GM18861 (cell line): Measurements from ENCODE around the gene DLEC1.
"Not testable (repeated sequence)": the region's sequence is repeated elsewhere in the genome, so short reads cannot be mapped to it uniquely, and the experiment has no call there.

Source experiments
- ATAC-seq: cut with Tn5 transposase; IDR thresholded peaks from one replicate; pipeline ENCODE4 v1.9.1; 2021; ENCODE audit not compliant: unreplicated experiment

DLEC1 gene

GRCh38 chr3:38135621-38136277 is 96.7 kb downstream of the DLEC1 start:
- ATAC-seq: not testable (repeated sequence)

DNA sequence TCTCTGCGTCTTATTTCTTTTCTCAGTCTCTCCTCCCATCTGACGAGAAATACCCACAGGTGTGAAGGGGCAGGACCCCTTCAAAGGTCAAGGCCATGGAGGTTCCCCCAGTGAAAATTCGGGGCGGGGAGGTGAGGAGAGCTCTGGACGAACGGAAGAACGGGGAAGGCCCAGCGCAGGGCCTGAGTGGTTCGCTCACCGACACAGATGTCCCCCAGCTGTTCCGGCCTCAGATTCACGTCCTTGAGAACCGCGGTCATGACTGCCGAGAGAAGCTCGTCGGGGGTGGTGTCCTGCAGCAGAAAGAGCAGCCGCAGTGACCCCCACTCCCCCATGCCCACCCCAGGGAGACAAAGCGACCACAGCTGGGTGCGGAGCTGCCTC is 97.4 kb downstream of the DLEC1 start:
- ATAC-seq: no peak

GRCh38 chr3:38136777-38137614 is 98.0 kb downstream of the DLEC1 start, which contains the start of gene ACAA1:
Gene ACAA1, minus strand, starts transcription at chr3:38137127. Its CDS starts 92 bp downstream, at chr3:38137035.
- peak; percentile 83 for ATAC-seq

DNA sequence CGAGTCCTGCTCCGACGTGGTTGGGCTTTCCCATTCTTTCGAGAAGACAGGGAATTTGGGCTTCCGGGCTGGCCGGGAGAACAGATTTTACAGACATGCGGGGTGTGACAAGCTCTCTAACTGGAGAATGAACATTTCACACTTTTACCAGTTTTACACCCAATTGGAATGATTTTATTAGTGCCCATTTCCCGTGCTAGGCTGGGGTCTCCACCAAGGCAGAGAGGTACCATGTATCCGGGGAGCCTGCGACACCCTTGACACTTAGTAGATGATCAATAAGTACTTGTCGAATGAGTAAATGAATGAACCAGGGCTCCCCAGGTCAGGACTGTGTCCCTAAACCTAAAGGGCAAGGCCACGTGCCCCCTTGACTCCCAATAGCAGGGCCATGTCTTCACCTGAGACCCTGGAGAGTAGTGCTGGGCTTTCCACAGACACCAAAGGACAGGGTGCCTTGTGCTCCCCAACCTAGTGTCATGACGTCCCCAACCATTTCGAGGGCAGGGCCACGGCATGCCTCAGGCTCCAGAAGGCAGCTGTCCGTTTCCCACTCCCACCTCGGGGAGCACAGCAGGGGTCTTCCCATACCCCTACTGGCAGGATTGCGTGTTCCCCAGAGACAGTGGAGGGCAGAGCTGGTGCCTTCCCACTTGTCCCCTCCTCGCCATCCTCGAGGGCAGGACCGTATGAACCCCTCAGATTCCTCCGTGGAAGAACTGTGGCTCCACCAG is 98.8 kb downstream of the DLEC1 start:
- no peak for ATAC-seq

DNA sequence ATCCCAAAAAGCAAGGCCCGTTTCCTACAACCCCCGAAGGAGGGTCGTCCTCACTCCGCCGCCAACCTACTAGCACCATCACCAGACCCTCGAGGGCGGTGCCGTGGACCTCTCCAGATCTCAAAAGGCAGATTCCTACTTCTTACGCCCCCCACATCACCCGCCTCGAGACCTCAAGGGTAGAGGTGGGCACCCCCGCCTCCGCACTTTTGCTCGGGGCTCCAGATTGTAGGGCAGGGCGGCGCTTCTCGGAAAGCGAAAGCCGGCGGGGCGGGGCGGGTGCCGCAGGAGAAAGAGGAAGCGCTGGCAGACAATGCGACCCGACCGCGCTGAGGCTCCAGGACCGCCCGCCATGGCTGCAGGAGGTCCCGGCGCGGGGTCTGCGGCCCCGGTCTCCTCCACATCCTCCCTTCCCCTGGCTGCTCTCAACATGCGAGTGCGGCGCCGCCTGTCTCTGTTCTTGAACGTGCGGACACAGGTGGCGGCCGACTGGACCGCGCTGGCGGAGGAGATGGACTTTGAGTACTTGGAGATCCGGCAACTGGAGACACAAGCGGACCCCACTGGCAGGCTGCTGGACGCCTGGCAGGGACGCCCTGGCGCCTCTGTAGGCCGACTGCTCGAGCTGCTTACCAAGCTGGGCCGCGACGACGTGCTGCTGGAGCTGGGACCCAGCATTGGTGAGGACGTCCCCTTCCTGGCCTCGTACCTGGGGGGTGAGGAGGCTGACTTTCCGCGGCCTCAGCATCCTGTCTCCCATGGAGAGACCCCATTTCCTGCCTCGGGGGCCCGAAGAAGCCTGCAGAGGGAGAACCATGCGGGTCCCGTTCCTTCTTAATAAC is 99.6 kb downstream of the DLEC1 start, which contains the start of gene MYD88:
TSS of gene MYD88 (plus strand) at position 313 of the 842 bp plus-strand sequence. CDS start at position 353, 40 bp downstream.
- ATAC-seq: peak; percentile 31

GRCh38 chr3:38139191-38139590 is 100.2 kb downstream of the DLEC1 start:
- no peak for ATAC-seq

DNA sequence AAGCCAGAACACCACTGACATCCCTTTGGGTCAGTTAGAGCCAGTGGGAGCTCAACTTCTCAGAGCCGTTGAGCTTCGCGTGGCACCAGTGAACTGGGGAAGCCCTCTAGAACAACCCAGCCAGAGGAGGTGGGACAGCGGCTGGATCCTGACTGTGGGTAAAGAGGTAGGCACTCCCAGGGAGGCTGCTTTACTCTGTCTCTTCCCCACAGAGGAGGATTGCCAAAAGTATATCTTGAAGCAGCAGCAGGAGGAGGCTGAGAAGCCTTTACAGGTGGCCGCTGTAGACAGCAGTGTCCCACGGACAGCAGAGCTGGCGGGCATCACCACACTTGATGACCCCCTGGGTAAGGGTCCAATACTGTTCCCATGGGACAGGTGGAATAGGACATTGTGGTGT is 100.6 kb downstream of the DLEC1 start:
- ATAC-seq: no peak

- ATAC-seq: no peak
These were observed 101.5 kb downstream of the DLEC1 start for GRCh38 chr3:38140326-38141172.

DNA sequence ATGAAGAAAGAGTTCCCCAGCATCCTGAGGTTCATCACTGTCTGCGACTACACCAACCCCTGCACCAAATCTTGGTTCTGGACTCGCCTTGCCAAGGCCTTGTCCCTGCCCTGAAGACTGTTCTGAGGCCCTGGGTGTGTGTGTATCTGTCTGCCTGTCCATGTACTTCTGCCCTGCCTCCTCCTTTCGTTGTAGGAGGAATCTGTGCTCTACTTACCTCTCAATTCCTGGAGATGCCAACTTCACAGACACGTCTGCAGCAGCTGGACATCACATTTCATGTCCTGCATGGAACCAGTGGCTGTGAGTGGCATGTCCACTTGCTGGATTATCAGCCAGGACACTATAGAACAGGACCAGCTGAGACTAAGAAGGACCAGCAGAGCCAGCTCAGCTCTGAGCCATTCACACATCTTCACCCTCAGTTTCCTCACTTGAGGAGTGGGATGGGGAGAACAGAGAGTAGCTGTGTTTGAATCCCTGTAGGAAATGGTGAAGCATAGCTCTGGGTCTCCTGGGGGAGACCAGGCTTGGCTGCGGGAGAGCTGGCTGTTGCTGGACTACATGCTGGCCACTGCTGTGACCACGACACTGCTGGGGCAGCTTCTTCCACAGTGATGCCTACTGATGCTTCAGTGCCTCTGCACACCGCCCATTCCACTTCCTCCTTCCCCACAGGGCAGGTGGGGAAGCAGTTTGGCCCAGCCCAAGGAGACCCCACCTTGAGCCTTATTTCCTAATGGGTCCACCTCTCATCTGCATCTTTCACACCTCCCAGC is 102.4 kb downstream of the DLEC1 start:
- ATAC-seq: no peak

DNA sequence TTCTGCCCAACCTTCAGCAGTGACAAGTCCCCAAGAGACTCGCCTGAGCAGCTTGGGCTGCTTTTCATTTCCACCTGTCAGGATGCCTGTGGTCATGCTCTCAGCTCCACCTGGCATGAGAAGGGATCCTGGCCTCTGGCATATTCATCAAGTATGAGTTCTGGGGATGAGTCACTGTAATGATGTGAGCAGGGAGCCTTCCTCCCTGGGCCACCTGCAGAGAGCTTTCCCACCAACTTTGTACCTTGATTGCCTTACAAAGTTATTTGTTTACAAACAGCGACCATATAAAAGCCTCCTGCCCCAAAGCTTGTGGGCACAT is 102.9 kb downstream of the DLEC1 start:
- ATAC-seq: no peak

- ATAC-seq: no peak
These were observed 104.0 kb downstream of the DLEC1 start for GRCh38 chr3:38142959-38143358.

- no peak for ATAC-seq
These were observed 104.5 kb downstream of the DLEC1 start for GRCh38 chr3:38143511-38143910.

GRCh38 chr3:38146504-38146903 is 107.5 kb downstream of the DLEC1 start:
- ATAC-seq: no peak

DNA sequence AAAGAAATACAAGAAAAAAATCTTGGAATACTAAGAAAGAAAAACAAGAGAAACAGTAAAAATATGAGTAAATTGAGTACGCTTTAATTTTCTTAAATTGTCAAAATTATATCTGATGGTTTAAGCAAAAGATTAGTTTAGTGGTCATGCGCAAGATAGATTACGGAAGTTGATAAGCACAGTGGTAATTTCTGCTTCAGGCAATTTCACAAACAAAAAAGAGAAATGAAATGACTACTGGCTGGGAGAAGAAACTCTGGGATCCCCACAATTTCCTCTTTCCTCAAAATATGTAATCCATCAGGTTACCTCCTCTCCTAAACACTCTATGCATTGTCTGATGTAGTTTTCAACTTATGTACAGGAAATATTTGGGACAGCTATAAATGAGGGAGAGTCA is 108.4 kb downstream of the DLEC1 start:
- no peak for ATAC-seq

DNA sequence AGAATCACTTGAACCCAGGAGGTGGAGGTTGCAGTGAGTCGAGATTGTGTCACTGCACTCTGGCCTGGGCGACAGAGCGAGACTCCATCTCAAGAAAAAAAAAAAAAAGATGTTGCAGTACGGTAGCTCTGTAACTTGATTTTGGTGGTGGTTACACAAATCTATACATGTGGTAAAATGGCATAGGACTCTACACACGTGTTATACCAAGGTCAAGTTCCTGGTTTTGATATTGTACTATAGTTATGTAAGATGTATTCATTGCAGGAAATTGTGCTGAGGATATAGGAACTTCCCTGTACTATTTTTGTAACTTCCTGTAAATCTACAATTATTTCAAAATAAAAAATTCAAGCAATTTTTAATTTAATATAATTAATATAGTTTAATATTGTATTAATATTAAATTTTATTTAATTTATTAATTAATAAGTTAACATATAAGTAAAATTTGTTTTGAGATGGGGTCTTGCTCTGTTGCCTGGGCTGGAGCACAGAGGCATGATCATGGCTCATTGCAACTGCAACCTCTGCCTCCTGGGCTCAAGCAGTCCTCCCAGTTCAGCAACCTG is 109.4 kb downstream of the DLEC1 start:
- no peak for ATAC-seq

DNA sequence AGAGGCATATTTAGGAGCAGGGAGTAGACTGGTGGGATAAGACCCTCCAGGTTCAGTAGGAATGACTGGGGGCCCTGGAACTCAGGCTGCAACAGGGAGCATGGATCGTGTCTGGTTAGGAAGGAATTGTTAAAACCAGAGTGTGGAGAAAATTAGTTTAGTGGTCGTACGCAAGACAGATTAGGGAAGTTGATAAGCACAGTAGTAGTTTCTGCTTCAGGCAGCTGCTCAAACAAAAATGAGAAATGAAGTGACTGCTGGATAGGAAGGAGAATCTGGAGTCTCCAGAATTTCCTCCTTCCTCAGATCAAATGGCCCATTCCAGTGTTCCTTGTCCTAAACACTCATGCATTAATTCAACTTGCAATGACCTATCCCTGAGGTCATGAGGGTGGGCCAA is 110.7 kb downstream of the DLEC1 start:
- ATAC-seq: no peak

- ATAC-seq: no peak
These were observed 111.9 kb downstream of the DLEC1 start for GRCh38 chr3:38150780-38151528.

GRCh38 chr3:38151667-38152265 is 112.8 kb downstream of the DLEC1 start:
- no peak for ATAC-seq
